ENCODE results near the gene VPS33A.

The VPS33A gene

DNA sequence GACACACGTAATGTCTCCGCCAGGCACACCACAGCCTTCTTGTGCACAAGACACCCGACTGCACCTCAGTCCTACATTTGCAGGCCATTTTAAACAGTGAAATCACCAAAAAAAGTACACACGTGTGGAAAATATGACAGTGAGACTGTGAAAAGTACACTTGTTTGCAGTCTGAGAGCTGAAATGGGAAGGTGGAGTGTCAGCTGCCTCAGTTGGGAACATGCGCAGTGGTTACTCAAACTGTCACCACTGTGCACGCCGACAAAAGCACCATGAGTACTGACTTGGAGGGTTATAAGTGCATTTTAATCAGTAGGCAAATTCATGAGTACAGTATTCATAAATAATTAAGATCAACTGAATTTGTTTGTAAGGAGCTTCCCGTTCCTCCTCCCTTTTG, 15.8 kb downstream of the VPS33A start:
- DNase-seq (ENCODE audit: low read depth in 2 of 2) = no peak

DNA sequence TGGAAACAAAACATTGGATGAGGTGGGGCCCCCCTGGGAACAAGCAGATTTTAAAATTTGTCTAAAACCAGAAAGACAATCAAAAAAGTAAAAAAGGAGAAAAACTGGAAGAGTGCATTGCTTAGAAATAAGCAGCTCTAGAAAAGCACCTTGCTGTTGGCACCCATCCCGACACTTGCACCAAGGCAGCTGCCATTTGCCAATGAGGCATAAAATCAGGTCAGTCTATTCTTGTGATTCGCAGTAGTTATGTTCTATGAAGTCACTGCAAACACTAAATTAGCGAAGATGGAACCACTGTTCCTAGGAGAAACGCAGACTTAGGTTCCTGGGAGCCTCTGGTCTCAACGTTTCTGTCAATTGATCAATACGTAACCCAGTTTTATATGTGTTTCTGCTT, 16.2 kb downstream of the VPS33A start:
- DNase-seq (ENCODE audit: low read depth in 2 of 2) = no peak

DNA sequence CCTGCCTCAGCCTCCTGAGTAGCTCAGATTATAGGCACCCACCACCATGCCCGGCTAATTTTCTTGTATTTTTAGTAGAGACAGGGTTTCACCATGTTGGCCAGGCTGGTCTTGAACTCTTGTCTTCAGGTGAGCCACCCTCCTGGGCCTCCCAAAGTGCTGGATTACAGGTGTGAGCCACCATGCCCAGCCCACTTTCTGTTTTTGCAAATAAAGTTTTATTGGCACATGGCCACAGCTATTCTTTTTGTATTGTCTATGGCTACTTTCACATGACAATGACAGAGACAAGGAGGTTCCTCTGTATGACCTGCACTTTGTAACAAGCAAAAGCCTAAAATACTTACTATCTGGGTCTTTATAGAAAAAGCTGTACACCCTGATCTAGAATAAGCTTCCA, 20.7 kb downstream of the VPS33A start:
- DNase-seq (ENCODE audit: low read depth in 2 of 2) = no peak

DNA sequence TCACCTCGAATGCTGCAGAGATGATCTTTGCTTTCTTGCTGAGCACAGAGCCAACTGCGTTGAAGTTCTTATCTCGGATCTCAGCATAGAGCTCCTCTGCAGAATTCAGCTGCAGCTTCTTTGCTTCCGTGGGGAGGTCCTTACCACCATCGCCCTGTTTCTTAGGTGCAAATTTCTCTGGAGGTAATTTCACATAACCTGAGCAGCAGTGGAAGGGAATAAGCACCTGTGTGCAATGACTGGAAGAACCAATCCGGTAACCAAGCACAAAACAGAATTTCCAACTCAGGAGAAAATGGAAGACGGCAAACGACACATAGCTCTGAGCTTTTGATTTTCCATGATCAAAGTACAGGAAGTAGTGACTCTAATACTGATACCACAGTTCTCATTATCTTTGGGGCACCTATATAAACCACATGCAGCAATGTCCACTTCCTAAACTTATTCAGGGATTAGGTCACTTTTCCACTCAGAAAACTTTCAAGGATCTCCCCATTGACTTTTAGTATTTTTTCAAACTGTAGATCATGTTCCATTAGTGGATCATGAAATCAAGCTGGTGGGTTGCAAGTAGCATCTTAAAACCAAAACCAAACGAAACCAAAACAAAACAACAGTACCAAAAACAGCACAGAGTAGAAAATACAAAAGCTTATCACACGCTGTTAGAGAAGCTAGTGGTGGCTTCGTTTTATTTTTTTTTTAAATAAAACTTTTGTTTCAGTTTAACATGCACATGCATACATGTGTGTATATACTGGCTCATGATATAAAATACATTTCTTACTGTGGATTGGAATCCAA, 21.5 kb downstream of the VPS33A start:
- no peak for DNase-seq (ENCODE audit: low read depth in 2 of 2)

DNA sequence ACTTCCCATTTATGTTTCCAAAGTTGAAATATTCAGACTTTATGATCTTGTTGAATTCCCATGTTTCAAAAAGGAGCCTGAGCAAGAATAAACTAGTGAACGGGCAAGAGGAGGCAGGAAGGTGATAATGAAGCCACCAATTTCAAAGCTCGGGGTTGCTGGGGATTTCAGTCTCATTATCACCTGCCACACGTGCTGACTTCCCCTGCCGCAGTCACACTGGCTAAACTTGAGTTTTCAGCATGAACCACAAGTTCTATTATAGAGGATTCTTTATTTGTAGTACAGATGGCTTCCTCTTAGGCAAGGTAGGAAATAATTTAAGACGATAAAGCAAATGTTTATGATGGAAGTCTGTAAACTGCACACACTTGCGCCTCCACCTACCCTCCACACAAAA, 22.3 kb downstream of the VPS33A start:
- no peak for DNase-seq (ENCODE audit: low read depth in 2 of 2)

DNA sequence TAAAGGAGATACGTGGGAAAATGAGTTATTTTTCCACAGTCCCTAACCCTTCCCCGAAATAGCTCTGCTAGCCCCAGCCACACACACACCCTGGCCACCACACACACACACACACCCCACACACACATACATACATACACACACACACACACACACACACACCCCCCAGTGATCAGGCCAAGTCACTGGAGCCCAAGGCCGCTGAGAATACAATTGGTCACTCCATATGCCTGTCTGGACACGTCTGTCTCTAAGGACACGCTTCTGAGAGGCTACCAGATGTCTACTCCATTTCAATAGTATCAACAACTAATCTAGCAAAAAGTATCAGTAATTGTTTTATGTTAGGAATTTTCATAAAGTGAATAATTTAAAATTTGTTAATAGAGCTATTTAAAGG, 27.4 kb downstream of the VPS33A start:
- DNase-seq (ENCODE audit: low read depth in 2 of 2) = no peak

DNA sequence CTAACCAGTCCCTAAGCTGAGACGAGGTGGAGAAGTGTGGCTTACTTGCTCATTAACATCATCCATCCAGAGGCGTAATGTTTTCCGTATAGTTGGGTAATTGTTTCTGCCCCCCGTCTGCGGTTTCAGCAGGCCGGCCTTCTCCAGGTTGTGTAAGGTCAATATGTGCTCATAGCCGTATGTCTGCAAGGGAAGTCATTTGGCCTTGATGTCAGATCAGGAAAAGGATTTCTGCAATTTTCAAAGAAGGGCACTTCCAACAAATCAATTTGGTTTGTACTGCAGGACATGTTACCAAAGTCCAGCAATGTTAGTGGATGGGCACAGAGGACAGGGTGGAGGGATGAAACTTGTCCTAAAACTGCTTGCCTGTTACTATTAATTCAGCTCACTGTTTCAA, 30.6 kb downstream of the VPS33A start:
- no peak for DNase-seq (ENCODE audit: low read depth in 2 of 2)

DNA sequence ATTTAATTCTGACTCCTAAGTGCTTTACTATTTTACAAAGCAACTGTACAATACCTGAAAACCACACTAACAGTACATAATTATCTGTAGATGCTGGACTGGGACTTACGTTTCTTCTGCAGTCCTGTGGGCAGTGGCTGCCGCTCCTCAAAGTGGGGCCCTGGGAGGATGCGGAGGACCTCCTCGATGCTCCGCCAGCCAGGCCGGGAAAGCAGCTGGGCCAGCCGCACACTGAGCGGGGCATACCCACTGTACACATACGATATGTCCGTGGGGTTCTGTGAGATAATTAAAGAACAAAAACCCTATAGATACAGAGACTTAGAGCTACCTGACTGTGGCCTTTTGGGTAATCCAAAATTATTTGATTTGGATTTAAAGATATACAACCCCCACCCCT, 33.6 kb downstream of the VPS33A start:
- no peak for DNase-seq (ENCODE audit: low read depth in 2 of 2)

DNA sequence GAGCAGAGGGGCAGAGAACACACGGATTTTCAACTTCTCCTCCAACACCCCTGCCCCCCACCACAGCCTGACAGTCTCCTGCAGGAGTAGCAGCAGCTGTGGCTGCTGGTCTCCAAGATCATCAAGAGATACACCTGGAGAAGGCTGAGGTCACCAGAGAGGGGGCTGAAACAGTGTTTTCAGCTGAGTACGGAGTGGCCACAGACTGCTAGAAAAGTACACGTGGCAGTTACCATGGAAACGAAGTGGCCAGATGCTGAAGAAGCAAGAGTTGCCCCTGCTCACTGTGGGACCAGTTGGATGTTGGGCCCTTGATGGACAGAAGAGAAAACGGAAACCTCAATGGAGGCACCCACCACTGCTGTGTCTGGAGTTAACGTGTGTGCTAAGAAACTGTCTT, 35.5 kb downstream of the VPS33A start:
- no peak for DNase-seq (ENCODE audit: low read depth in 2 of 2)

DNA sequence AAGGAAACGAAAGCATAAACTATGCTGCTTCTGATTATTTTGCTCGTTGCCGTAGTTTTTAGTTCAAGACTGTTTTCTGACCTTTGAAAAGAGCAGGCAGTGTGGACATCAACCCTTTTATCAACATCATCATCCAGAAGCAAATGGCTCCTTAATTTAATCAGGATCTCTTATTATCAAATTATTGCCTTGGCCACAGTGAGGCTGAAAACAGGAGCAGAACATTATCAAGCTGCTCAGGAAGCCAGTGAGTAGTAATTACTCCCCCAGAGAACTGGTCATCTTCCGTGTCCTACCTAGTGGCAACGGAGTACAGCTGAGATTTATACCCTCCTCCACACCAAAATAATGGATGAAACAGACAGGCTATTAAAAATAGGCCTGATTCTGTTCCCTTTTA, 38.2 kb downstream of the VPS33A start:
- no peak for DNase-seq (ENCODE audit: low read depth in 2 of 2)

DNA sequence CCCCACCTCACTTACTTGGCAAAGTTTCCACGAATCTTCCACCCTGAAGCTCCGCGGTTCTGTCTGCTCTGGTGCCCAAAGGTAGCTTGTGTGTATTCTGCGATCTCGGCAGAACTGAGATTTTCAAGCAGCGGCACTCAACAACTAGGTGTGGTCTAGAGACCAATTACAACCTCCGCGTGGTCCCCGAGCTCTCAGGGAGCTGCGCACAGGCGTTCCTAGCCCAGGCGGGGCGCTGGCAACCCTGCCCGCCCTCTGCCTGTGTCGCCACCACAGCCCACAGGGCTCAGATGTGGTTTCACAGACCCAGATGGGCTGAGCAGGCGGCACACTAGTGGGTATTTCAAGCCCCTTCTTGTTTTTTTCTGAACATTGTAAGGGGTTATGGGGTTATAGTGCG, 39.0 kb downstream of the VPS33A start:
- no peak for DNase-seq (ENCODE audit: low read depth in 2 of 2)

DNA sequence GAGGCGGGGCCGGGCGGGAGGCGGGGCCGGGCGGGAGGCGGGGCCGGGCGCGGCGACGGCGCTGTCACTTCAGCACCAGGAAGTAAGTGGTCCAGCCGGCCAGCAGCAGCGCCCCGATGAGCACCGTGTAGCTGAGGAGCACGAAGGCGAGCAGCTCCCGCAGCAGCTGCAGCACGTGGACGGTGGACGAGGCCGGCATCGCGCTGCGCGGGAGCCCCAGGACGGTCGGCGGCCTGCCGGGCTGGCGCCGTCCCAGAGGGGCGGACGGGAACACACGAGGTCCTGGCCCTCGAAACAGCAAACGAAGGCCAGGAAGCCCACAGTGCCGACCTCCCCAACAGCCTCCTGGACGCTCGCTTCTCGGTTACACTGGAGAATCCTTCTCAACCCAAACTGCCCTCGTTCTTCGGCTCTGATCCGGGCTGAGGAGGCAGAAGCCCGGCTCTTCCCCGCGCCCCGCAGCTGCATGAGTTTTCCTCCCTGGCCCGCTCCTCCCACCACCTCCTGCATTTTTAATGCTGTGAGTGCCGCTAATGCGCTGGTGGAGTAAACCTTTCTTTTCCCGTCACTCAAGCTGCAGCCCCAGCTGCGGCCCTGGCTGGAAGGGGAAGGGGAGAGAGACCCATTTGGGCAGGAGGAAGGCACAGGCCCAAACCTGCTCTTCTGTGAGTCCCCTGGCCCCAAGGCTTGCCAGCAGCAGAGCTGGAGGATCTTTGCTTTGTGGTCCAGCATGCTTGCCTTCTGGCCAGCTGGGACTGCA, 39.7 kb downstream of the VPS33A start:
- DNase-seq (ENCODE audit: low read depth in 2 of 2) = no peak

DNA sequence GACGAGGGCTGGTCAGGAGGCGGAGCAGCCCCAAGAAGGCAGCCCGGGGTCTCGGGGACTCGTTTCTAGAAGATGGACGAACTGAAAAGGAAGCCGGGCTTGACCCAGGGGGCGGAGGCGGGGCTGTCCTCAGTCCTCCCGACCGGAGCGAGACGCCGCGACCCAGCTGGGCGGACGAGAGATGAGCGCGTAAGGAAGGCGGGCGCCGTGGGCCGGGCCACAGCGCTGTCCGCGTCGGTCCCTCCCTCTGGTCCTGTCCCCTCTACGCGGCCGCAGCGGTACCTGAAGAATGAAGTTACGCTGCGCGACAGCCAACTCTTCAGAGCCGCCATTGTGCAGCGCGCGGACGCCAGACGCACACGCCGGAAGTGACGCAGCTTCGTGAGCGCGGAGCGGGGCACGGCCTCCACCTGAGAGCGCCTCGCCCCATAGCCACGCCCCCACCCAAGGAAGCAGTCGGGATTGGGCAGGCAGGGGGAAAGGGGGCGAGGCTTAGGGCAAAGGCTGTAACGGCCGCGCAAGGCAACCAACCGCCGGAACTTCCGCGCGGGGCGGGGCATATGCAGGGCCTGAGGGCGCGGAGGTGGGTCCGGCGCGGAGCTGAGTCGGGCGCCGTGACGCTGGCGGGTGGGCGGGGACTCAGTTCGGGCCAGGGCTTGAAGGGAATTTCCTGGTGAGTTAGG, 40.5 kb downstream of the VPS33A start, which contains the start of gene DIABLO:
Gene DIABLO (minus strand): TSS at position 370 of the 683 bp plus-strand sequence. CDS start 38 bp downstream, at position 332.
- DNase-seq (ENCODE audit: low read depth in 2 of 2) = peak; percentile 99 to 100

DNA sequence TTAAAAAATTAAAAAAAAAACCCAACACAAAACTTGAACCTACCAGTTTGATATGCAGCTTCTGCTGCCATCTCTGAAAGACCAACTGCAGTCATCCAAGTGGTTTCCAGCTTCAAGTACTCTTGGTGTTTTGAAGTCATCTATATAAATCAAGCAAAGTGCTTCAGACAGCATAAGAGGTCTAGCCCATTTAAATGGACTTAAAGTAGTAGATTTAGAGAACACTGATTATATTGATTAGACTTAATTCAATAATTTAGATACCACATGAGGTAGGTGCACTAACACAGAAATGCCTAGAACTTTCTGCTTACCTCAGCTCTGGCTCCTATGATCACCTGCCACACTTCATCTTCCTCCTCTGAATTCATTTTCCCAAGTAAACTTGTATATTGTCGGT, 49.8 kb downstream of the VPS33A start:
- DNase-seq (ENCODE audit: low read depth in 2 of 2) = no peak

DNA sequence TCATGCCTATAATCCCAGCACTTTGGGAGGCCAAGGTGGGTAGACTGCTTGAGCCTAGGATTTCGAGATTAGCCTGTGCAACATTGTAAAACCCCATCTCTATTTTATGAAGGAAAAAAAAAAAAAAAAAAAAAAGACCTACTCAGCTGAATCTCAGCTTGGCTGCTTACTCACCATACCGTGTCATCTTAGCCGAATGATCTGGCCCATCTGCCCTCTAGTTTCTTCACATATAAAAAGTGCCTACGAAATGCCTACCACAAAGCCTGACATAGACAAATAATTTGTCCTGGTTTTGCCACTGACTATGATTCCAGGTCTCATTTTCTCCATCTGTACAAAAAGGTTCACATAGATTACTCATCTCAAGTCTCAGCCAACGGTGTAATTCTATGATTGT, 50.5 kb downstream of the VPS33A start:
- no peak for DNase-seq (ENCODE audit: low read depth in 2 of 2)

DNA sequence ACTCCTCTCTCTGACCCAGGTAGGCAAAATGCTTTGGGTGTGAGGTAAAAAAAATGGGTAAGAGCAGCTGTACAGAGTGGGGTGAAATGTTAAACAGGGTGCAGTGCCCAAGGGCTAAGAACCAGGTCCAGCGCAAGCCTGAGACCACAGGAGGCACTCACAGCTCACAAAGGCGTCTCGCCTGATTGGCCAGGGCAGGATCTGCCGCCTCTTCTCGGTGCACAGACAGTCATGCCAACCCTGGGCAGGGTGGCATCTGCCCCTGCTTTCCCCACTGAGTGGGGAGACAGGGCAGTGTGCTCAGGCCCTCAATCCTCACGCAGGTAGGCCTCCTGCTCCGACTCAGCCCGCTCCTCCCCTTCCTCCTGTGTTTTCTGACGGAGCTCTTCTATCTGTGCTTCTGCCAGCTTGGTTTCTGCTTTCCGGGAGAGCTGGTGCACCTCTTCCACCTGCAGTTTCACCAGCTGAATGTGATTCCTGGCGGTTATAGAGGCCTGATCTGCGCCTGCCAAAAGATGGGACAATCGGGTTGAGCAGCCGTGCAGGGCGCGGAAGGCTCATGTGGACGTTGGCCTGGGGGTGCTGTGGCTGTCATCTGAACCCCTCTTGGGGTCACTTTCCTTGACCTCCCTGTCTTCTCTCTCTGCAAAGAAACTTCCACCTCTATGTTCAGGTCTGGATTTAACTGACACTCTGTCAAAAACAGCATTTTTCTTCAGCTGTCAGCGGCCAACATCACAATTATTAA, 58.0 kb downstream of the VPS33A start:
- DNase-seq (ENCODE audit: low read depth in 2 of 2) = no peak

DNA sequence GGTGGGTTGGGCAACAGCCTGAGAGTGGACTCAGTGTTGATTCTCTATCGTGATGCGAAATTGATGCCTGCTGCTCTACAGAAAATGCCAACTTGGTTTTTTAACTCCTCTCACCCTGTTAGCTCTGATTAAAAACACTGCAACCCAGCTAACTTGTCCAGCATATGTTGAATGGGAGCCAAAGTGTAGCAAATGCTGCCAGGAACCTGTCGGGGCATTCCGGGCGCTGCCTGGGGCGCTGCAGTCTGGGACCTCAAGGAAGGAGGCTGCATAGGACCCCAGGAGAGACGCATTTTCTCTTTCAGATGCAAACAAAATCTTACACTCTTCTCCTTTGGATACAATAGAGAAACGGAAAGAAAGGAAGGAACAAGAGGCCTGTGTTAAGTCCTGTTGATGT, 58.9 kb downstream of the VPS33A start:
- no peak for DNase-seq (ENCODE audit: low read depth in 2 of 2)

DNA sequence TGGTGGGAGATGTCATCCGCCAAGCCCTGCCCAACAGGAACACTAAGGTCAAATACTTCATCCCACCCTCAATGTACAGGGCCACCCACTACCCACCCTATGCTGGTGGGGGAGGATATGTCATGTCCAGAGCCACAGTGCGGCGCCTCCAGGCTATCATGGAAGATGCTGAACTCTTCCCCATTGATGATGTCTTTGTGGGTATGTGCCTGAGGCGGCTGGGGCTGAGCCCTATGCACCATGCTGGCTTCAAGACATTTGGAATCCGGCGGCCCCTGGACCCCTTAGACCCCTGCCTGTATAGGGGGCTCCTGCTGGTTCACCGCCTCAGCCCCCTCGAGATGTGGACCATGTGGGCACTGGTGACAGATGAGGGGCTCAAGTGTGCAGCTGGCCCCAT, 59.3 kb downstream of the VPS33A start:
- DNase-seq (ENCODE audit: low read depth in 2 of 2) = no peak

DNA sequence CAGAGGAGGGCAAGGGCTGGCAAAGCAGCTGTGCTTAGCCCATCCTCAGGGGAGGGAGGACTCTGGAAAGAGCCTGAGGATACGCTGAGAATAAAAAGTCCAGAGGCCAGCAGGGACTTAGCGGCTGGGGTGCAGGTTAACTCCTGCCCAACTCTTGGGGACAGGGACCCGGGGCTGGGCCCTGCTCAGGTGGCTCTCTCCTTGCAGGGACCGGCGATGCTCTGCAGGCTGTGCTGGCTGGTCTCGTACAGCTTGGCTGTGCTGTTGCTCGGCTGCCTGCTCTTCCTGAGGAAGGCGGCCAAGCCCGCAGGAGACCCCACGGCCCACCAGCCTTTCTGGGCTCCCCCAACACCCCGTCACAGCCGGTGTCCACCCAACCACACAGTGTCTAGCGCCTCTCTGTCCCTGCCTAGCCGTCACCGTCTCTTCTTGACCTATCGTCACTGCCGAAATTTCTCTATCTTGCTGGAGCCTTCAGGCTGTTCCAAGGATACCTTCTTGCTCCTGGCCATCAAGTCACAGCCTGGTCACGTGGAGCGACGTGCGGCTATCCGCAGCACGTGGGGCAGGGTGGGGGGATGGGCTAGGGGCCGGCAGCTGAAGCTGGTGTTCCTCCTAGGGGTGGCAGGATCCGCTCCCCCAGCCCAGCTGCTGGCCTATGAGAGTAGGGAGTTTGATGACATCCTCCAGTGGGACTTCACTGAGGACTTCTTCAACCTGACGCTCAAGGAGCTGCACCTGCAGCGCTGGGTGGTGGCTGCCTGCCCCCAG, 60.0 kb downstream of the VPS33A start:
- DNase-seq (ENCODE audit: low read depth in 2 of 2) = no peak

DNA sequence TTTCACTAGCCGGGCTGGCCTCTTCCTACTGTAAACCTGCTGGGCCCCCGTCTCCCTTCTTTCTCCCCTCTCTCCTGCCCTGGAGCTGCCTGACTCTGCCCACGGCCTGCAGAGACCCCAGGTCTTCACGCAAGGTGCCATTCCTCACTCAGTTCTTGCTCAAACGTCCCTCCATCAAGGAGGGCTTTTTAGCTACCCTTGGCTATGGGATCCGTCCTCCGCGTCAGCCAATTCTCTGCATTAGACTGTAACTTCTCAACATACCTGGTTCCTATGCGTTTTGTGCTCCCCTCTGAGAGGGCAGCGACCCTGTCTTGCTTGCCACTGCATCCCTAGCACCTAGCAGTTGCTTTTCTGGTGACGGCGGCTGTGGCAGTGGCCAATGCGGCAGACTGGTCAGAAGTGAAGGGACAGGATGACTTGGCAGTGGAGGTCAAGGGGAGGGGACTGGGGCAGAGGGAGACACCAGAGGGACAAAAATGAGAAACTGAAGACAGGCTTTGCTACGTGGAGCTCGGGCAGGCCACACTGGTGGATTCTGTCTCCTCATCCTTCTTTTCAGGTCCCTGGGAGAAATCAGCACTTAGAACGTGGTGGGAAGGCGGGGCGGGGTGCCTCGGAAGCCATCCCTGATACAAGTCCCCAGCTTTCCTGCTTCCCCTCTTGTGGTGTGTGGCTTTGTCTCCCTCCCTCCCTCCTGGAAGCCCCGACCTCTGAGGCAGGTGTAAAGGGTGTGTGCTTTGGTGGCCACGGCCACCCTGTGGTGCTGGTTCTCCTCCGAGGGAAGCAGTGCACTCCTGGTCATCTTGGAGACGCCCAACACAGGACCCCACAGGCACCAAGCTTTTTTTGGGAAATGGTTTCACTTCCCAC, 61.0 kb downstream of the VPS33A start:
- DNase-seq (ENCODE audit: low read depth in 2 of 2) = no peak
